Measurements from ENCODE around the gene ELFN2. TPM values are rescaled to one million over a fixed set of nuclear protein-coding genes. Genes with fewer than 3 reads are reported as not detected.

The ELFN2 gene
- polyA plus RNA-seq, 4 donors, result 0.07 to 0.16 TPM; not detected in 2

GRCh38 chr22:37435970-37436603 is 8.8 kb upstream of the ELFN2 start:
- no peak for FAIRE-seq

GRCh38 chr22:37433786-37434185 is 6.5 kb upstream of the ELFN2 start:
- Histone ChIP-seq H3K27me3 (ENCODE audit: control insufficient read depth in 3 of 3, insufficient read depth in 3 of 3, low read length in 3 of 3) (peaks cover under 1 to 8% (median 4%) of the 10 kb centered on the region in 3 donors), H3K9me3 (ENCODE audit: control insufficient read depth in 2 of 2, insufficient read depth in 1 of 2, low read depth in 1 of 2, low read length in 1 of 2) (peaks cover 0 to 9% of the 10 kb centered on the region in 2 donors), H3K4me1 (ENCODE audit: control insufficient read depth in 3 of 3, insufficient read depth in 2 of 3, low read depth in 1 of 3, low read length in 2 of 3) (no peaks in the 10 kb centered on the region), H3K4me3 (ENCODE audit: low read depth in 1 of 3, low read length in 3 of 3) (no peak overlapping the region), H3K27ac (ENCODE audit: low read depth in 1 of 3, low read length in 2 of 3) (no peak overlapping the region), H3K36me3 (ENCODE audit: control insufficient read depth in 3 of 3, insufficient read depth in 2 of 3, low read depth in 1 of 3, low read length in 3 of 3) (no peaks in the 10 kb centered on the region)
- DNase-seq (no peak), FAIRE-seq (no peak)
- WGBS, 3 donors, result 57 to 83% (median 76%) methylated on average over 11 of the region's 11 CpGs

More at GRCh38 chr22:37435970-37436603, 8.8 kb upstream of the ELFN2 start:
- Histone ChIP-seq H3K4me1 (ENCODE audit: control insufficient read depth in 3 of 3, insufficient read depth in 2 of 3, low read depth in 1 of 3, low read length in 2 of 3) (no peaks in the 10 kb centered on the region), H3K9me3 (ENCODE audit: control insufficient read depth in 2 of 2, insufficient read depth in 1 of 2, low read depth in 1 of 2, low read length in 1 of 2) (peaks cover 0 to 17% of the 10 kb centered on the region in 2 donors), H3K36me3 (ENCODE audit: control insufficient read depth in 3 of 3, insufficient read depth in 2 of 3, low read depth in 1 of 3, low read length in 3 of 3) (no peaks in the 10 kb centered on the region), H3K27ac (ENCODE audit: low read depth in 1 of 3, low read length in 2 of 3) (no peak overlapping the region), H3K27me3 (ENCODE audit: control insufficient read depth in 3 of 3, insufficient read depth in 3 of 3, low read length in 3 of 3) (peaks cover 0 to 4% (median 4%) of the 10 kb centered on the region in 3 donors), H3K4me3 (ENCODE audit: low read depth in 1 of 3, low read length in 3 of 3) (no peak overlapping the region)
- DNase-seq, result no peak
- WGBS, 3 donors, result 79 to 93% (median 89%) methylated on average over 5 of the region's 5 CpGs

GRCh38 chr22:37432708-37433054 is 5.4 kb upstream of the ELFN2 start:
- no peak overlapping the region for H3K27ac ChIP-seq (ENCODE audit: low read depth in 1 of 3, low read length in 2 of 3)

GRCh38 chr22:37431801-37432707 is 4.8 kb upstream of the ELFN2 start:
- DNase-seq (peak in 1 of 2 donors; percentile 22), FAIRE-seq (no peak)
- peaks cover 0 to 2% (median 0%) of the 10 kb centered on the region in 3 donors for H3K4me1 ChIP-seq (ENCODE audit: control insufficient read depth in 3 of 3, insufficient read depth in 2 of 3, low read depth in 1 of 3, low read length in 2 of 3)
- 59 to 68% (median 65%) methylated on average over 14 of the region's 14 CpGs for WGBS, 3 donors
- no peak overlapping the region for H3K27ac ChIP-seq (ENCODE audit: low read depth in 1 of 3, low read length in 2 of 3)
- no peaks in the 10 kb centered on the region for H3K36me3 ChIP-seq (ENCODE audit: control insufficient read depth in 3 of 3, insufficient read depth in 2 of 3, low read depth in 1 of 3, low read length in 3 of 3)
- H3K27me3 ChIP-seq (ENCODE audit: control insufficient read depth in 3 of 3, insufficient read depth in 3 of 3, low read length in 3 of 3), result peaks cover 4 to 18% (median 17%) of the 10 kb centered on the region in 3 donors
- H3K4me3 ChIP-seq (ENCODE audit: low read depth in 1 of 3, low read length in 3 of 3), result no peak overlapping the region
- peaks cover 0 to 9% of the 10 kb centered on the region in 2 donors for H3K9me3 ChIP-seq (ENCODE audit: control insufficient read depth in 2 of 2, insufficient read depth in 1 of 2, low read depth in 1 of 2, low read length in 1 of 2)

More at GRCh38 chr22:37432708-37433054, 5.4 kb upstream of the ELFN2 start:
- H3K9me3 ChIP-seq (ENCODE audit: control insufficient read depth in 2 of 2, insufficient read depth in 1 of 2, low read depth in 1 of 2, low read length in 1 of 2), result peaks cover 0 to 9% of the 10 kb centered on the region in 2 donors
- no peak overlapping the region for H3K4me3 ChIP-seq (ENCODE audit: low read depth in 1 of 3, low read length in 3 of 3)
- FAIRE-seq, result no peak
- 90 to 94% (median 90%) methylated on average over 3 of the region's 3 CpGs for WGBS, 3 donors
- H3K4me1 ChIP-seq (ENCODE audit: control insufficient read depth in 3 of 3, insufficient read depth in 2 of 3, low read depth in 1 of 3, low read length in 2 of 3), result no peaks in the 10 kb centered on the region
- peaks cover 4 to 18% (median 15%) of the 10 kb centered on the region in 3 donors for H3K27me3 ChIP-seq (ENCODE audit: control insufficient read depth in 3 of 3, insufficient read depth in 3 of 3, low read length in 3 of 3)
- no peak for DNase-seq
- no peaks in the 10 kb centered on the region for H3K36me3 ChIP-seq (ENCODE audit: control insufficient read depth in 3 of 3, insufficient read depth in 2 of 3, low read depth in 1 of 3, low read length in 3 of 3)

GRCh38 chr22:37431366-37431765 is 4.1 kb upstream of the ELFN2 start:
- no peak overlapping the region for H3K27ac ChIP-seq (ENCODE audit: low read depth in 1 of 3, low read length in 2 of 3)
- DNase-seq, result no peak
- FAIRE-seq, result no peak
- peaks cover 4 to 24% (median 18%) of the 10 kb centered on the region in 3 donors for H3K27me3 ChIP-seq (ENCODE audit: control insufficient read depth in 3 of 3, insufficient read depth in 3 of 3, low read length in 3 of 3)
- H3K36me3 ChIP-seq (ENCODE audit: control insufficient read depth in 3 of 3, insufficient read depth in 2 of 3, low read depth in 1 of 3, low read length in 3 of 3), result no peaks in the 10 kb centered on the region
- no peak overlapping the region for H3K4me3 ChIP-seq (ENCODE audit: low read depth in 1 of 3, low read length in 3 of 3)
- WGBS, 3 donors, result 76 to 82% (median 78%) methylated on average over 9 of the region's 9 CpGs
- H3K4me1 ChIP-seq (ENCODE audit: control insufficient read depth in 3 of 3, insufficient read depth in 2 of 3, low read depth in 1 of 3, low read length in 2 of 3), result peaks cover 0 to 4% (median 0%) of the 10 kb centered on the region in 3 donors
- H3K9me3 ChIP-seq (ENCODE audit: control insufficient read depth in 2 of 2, insufficient read depth in 1 of 2, low read depth in 1 of 2, low read length in 1 of 2), result peaks cover 0 to 9% of the 10 kb centered on the region in 2 donors

- 73 to 80% (median 80%) methylated on average over 6 of the region's 6 CpGs for WGBS, 3 donors
- Histone ChIP-seq H3K4me1 (ENCODE audit: control insufficient read depth in 3 of 3, insufficient read depth in 2 of 3, low read depth in 1 of 3, low read length in 2 of 3) (peaks cover 0 to 4% (median 0%) of the 10 kb centered on the region in 3 donors), H3K27ac (ENCODE audit: low read depth in 1 of 3, low read length in 2 of 3) (no peak overlapping the region), H3K27me3 (ENCODE audit: control insufficient read depth in 3 of 3, insufficient read depth in 3 of 3, low read length in 3 of 3) (peaks cover 4 to 28% (median 22%) of the 10 kb centered on the region in 3 donors), H3K36me3 (ENCODE audit: control insufficient read depth in 3 of 3, insufficient read depth in 2 of 3, low read depth in 1 of 3, low read length in 3 of 3) (no peaks in the 10 kb centered on the region), H3K9me3 (ENCODE audit: control insufficient read depth in 2 of 2, insufficient read depth in 1 of 2, low read depth in 1 of 2, low read length in 1 of 2) (peaks cover 0 to 9% of the 10 kb centered on the region in 2 donors), H3K4me3 (ENCODE audit: low read depth in 1 of 3, low read length in 3 of 3) (no peak overlapping the region)
- no peak for FAIRE-seq
- no peak for DNase-seq
These were observed 3.7 kb upstream of the ELFN2 start for GRCh38 chr22:37430941-37431340.

GRCh38 chr22:37428649-37429586 is 1.6 kb upstream of the ELFN2 start:
- DNase-seq (peak; percentile 51 to 68), FAIRE-seq (no peak)
- no peaks in the 10 kb centered on the region for H3K36me3 ChIP-seq (ENCODE audit: control insufficient read depth in 3 of 3, insufficient read depth in 2 of 3, low read depth in 1 of 3, low read length in 3 of 3)
- peaks cover 0 to 9% of the 10 kb centered on the region in 2 donors for H3K9me3 ChIP-seq (ENCODE audit: control insufficient read depth in 2 of 2, insufficient read depth in 1 of 2, low read depth in 1 of 2, low read length in 1 of 2)
- H3K27ac ChIP-seq (ENCODE audit: low read depth in 1 of 3, low read length in 2 of 3), result no peak overlapping the region
- peaks cover 6 to 47% (median 25%) of the 10 kb centered on the region in 3 donors for H3K27me3 ChIP-seq (ENCODE audit: control insufficient read depth in 3 of 3, insufficient read depth in 3 of 3, low read length in 3 of 3)
- WGBS, 3 donors, result 13 to 26% (median 24%) methylated on average over 14 to 15 of the region's 15 CpGs
- H3K4me3 ChIP-seq (ENCODE audit: low read depth in 1 of 3, low read length in 3 of 3), result no peak overlapping the region
- peaks cover 0 to 4% (median 0%) of the 10 kb centered on the region in 3 donors for H3K4me1 ChIP-seq (ENCODE audit: control insufficient read depth in 3 of 3, insufficient read depth in 2 of 3, low read depth in 1 of 3, low read length in 2 of 3)
